ENCODE results near the gene MYO10. TPM values are rescaled to one million over a fixed set of nuclear protein-coding genes. Genes with fewer than 3 reads are reported as not detected.

MYO10 gene
- total RNA-seq, 2 experiments from 2014 or later = 0.03 to 1.7 TPM

- Histone ChIP-seq H3K9me2 (ENCODE audit: insufficient read depth, low read length) (no peaks in the 10 kb centered on the region), H3K79me2 (ENCODE audit: insufficient read depth, low read depth, low read length) (no peaks in the 10 kb centered on the region), H2AFZ (ENCODE audit: low read length) (no peak overlapping the region), H3K4me3 (ENCODE audit: low read depth, low read length, poor library complexity, severe bottlenecking) (no peak overlapping the region), H3K4me1 (ENCODE audit: insufficient read depth, low read length, poor library complexity, severe bottlenecking) (no peaks in the 10 kb centered on the region), H3K27ac (ENCODE audit: low read depth, low read length, poor library complexity, severe bottlenecking) (no peak overlapping the region), H3K4me2 (ENCODE audit: low read length) (no peak overlapping the region), H3K36me3 (ENCODE audit: insufficient read depth, low read length) (no peaks in the 10 kb centered on the region), H3K9me3 (ENCODE audit: low read length) (no peaks in the 10 kb centered on the region), H4K20me1 (ENCODE audit: insufficient read depth, low read length) (no peaks in the 10 kb centered on the region)
- CTCF ChIA-PET (ENCODE audit: unreplicated experiment) = no interaction called here
- POLR2A ChIA-PET = interaction anchor here (0.7 kb wide), 2 partner anchors 337 to 568 kb away, joined by 3 read pairs; no protein-coding TSS in a partner anchor
- intact Hi-C loops (cut with micrococcal nuclease; ENCODE audit: unreplicated experiment) = no loop called here
- BruUV-seq (replicated peaks) = no TSS peak
- DNase-seq (ENCODE audit: low spot score) = no peak
- TF ChIP-seq EZH2phosphoT487 (IDR thresholded peaks at IDR 0.05; ENCODE audit: borderline replicate concordance, low read depth, low read length) = no peak
- TF ChIP-seq CTCF (conservative IDR thresholded peaks at IDR 0.05; ENCODE audit: low read length) = no peak
Measured at GRCh38 chr5:16918156-16918555, 17.9 kb downstream of the MYO10 start.

GRCh38 chr5:16916262-16916878 lies 19.7 kb downstream of the MYO10 start:
- H3K79me2 ChIP-seq (ENCODE audit: insufficient read depth, low read depth, low read length) = no peaks in the 10 kb centered on the region
- H3K4me1 ChIP-seq (ENCODE audit: insufficient read depth, low read length, poor library complexity, severe bottlenecking) = no peaks in the 10 kb centered on the region
- CTCF ChIA-PET (ENCODE audit: unreplicated experiment) = no interaction called here

More at GRCh38 chr5:16916262-16916878, 19.7 kb downstream of the MYO10 start:
- H2AFZ ChIP-seq (ENCODE audit: low read length) = no peak overlapping the region
- no peak for DNase-seq (ENCODE audit: low spot score)
- H3K4me2 ChIP-seq (ENCODE audit: low read length) = no peak overlapping the region
- no peak for TF ChIP-seq CTCF (conservative IDR thresholded peaks at IDR 0.05; ENCODE audit: low read length)
- TF ChIP-seq EZH2phosphoT487 (IDR thresholded peaks at IDR 0.05; ENCODE audit: borderline replicate concordance, low read depth, low read length) = no peak
- H3K27ac ChIP-seq (ENCODE audit: low read depth, low read length, poor library complexity, severe bottlenecking) = no peak overlapping the region
- H3K9me3 ChIP-seq (ENCODE audit: low read length) = no peaks in the 10 kb centered on the region
- no peaks in the 10 kb centered on the region for H3K9me2 ChIP-seq (ENCODE audit: insufficient read depth, low read length)
- intact Hi-C loops (cut with micrococcal nuclease; ENCODE audit: unreplicated experiment) = no loop called here
- no peaks in the 10 kb centered on the region for H3K36me3 ChIP-seq (ENCODE audit: insufficient read depth, low read length)
- no peaks in the 10 kb centered on the region for H4K20me1 ChIP-seq (ENCODE audit: insufficient read depth, low read length)
- POLR2A ChIA-PET = no interaction called here
- no peak overlapping the region for H3K4me3 ChIP-seq (ENCODE audit: low read depth, low read length, poor library complexity, severe bottlenecking)
- no TSS peak for BruUV-seq (replicated peaks)

Measured in OCI-LY7 (cell line).